Measurements from ENCODE around the gene MEFV. TPM values are rescaled to one million over a fixed set of nuclear protein-coding genes. Genes with fewer than 3 reads are reported as not detected.

Gene MEFV
- total RNA-seq, 4 donors from 2014 or later: 0.32 to 1.2 (median 0.76) TPM

DNA sequence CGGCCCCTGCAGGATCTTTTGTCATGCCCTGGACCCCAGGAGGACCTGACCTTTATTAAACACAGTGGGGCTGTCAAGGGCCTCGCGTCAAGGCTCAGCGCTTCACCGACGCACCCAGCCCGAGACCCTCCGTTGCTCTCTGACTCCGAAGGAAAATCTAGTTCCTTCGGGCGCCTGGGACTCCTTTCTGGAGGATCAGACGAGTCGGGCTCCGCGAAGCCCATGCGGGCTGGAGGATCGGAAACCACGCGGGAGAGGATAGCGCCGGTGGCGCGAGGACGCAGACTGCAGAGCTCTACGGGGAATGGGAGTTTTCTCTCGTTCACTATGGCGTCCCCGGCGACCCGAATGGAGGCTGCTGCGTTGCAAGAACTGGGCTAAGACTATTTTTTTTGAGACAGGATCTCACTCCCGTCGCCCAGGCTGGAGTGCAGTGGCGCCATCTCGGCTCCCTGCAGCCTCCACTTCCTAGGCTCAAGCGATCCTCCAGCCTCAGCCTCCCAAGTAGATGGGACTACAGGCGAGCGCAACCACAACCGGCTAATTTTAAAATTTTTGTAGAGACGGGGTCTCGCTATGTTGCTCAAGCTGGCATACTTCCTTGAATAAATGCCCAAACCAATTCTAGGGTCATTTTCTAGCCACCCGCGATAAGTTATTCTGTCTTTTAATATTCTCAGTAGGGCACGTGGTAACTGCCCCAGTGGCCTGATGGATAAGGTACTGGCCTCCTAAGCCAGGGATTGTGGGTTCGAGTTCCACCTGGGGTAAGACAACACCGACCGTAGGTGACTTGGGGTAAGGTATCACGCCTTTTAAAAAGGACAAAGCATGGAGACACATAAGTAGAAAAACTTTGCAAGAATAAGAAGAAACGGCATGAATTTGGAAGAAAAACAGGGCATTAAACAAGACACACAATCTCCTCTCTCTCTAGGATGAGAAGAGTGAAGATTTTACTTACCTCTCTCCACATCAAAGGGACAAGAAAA is 62.9 kb downstream of the MEFV start:
- no peak for ATAC-seq
- Histone ChIP-seq H3K4me3 (no peak overlapping the region), H3K36me3 (no peaks in the 10 kb centered on the region), H3K27me3 (peaks cover 78 to 86% (median 85%) of the 10 kb centered on the region in 3 donors), H3K9me3 (peaks cover 0 to 3% (median 0%) of the 10 kb centered on the region in 3 donors), H3K27ac (no peak overlapping the region), H3K4me1 (peaks cover 4% of the 10 kb centered on the region in 2 donors)
- in situ Hi-C loops (cut with MboI; ENCODE audit: low sequenced_read_pairs in 4 of 4): no loop called here
- intact Hi-C loops (cut with DNase I; ENCODE audit: low total_unique reads): no loop called here
- DNase-seq: no peak
- TF ChIP-seq POLR2A (IDR thresholded peaks at IDR 0.05): no peak
- no peak for TF ChIP-seq CTCF (IDR thresholded peaks at IDR 0.05 in 4 of 5, conservative IDR thresholded peaks at IDR 0.05 in 1 of 5)

- in situ Hi-C loops (cut with MboI; ENCODE audit: low sequenced_read_pairs in 4 of 4): no loop called here
- H3K9me3 ChIP-seq: peaks cover 0 to 3% (median 0%) of the 10 kb centered on the region in 3 donors
- H3K4me1 ChIP-seq: peaks cover 4% of the 10 kb centered on the region in 2 donors
- H3K4me3 ChIP-seq: no peak overlapping the region
- peaks cover 87 to 93% (median 93%) of the 10 kb centered on the region in 3 donors for H3K27me3 ChIP-seq
- no peak for DNase-seq
- TF ChIP-seq CTCF (IDR thresholded peaks at IDR 0.05 in 4 of 5, conservative IDR thresholded peaks at IDR 0.05 in 1 of 5) (no peak), POLR2A (IDR thresholded peaks at IDR 0.05) (no peak)
- H3K27ac ChIP-seq: no peak overlapping the region
- intact Hi-C loops (cut with DNase I; ENCODE audit: low total_unique reads): no loop called here
- H3K36me3 ChIP-seq: no peaks in the 10 kb centered on the region
- no peak for ATAC-seq
These were observed 63.9 kb downstream of the MEFV start for GRCh38 chr16:3192476-3193019.

Other genes starting within 250 kb of the MEFV start
- under 1 TPM in 1 of 4 donors, not detected in 3; 0.40 TPM for gene CLDN9, start 243.7 kb downstream of the MEFV start, total RNA-seq
- gene CLDN6, start 238.4 kb downstream of the MEFV start, total RNA-seq: under 1 TPM in 1 of 4 donors, not detected in 3; 0.55 TPM
- 100 to 1,000 TPM in 2 of 4 donors, 10 to 100 TPM in 2; 34.0 to 161 (median 85.5) TPM for gene TNFRSF12A, start 236.3 kb downstream of the MEFV start, total RNA-seq
- gene HCFC1R1, start 232.7 kb downstream of the MEFV start, total RNA-seq: 100 to 1,000 TPM in 1 of 4 donors, 10 to 100 TPM in 3; 41.8 to 124 (median 66.9) TPM
- 10 to 100 TPM; 15.0 to 31.1 (median 21.5) TPM for gene THOC6, start 232.6 kb downstream of the MEFV start, total RNA-seq
- gene BICDL2, start 219.7 kb downstream of the MEFV start, total RNA-seq: under 1 TPM in 1 of 4 donors, not detected in 3; 0.32 TPM
- under 1 TPM in 3 of 4 donors, not detected in 1; 0.15 to 0.75 (median 0.58) TPM for gene MMP25, start 210.1 kb downstream of the MEFV start, total RNA-seq
- gene IL32, start 191.0 kb downstream of the MEFV start, total RNA-seq: 10 to 100 TPM; 45.4 to 79.0 (median 54.6) TPM
- gene ZSCAN10, start 157.3 kb downstream of the MEFV start, total RNA-seq: not detected
- 10 to 100 TPM in 1 of 4 donors, 1 to 10 TPM in 3; 4.8 to 10.8 (median 6.1) TPM for gene ZNF205, start 144.0 kb downstream of the MEFV start, total RNA-seq
- gene ZNF213, start 121.6 kb downstream of the MEFV start, total RNA-seq: 10 to 100 TPM in 3 of 4 donors, 1 to 10 TPM in 1; 8.9 to 18.6 (median 14.5) TPM
- not detected for gene OR1F1, start 68.4 kb downstream of the MEFV start, total RNA-seq
- 1 to 10 TPM in 3 of 4 donors, under 1 TPM in 1; 0.49 to 3.2 (median 2.2) TPM for gene ZNF200, start 21.5 kb downstream of the MEFV start, total RNA-seq
- 10 to 100 TPM; 13.5 to 18.5 (median 15.5) TPM for gene ZNF263, start 26.9 kb upstream of the MEFV start, total RNA-seq
- gene TIGD7, start 48.8 kb upstream of the MEFV start, total RNA-seq: 1 to 10 TPM; 2.5 to 8.1 (median 4.4) TPM
- gene ZNF75A, start 48.9 kb upstream of the MEFV start, total RNA-seq: 10 to 100 TPM in 3 of 4 donors, 1 to 10 TPM in 1; 5.5 to 13.2 (median 12.5) TPM
- not detected for gene OR2C1, start 99.3 kb upstream of the MEFV start, total RNA-seq
- gene ZSCAN32, start 144.4 kb upstream of the MEFV start, total RNA-seq: 1 to 10 TPM; 4.0 to 6.5 (median 4.7) TPM
- 10 to 100 TPM in 2 of 4 donors, 1 to 10 TPM in 2; 6.7 to 15.6 (median 9.6) TPM for gene ZNF174, start 144.6 kb upstream of the MEFV start, total RNA-seq
- gene ZNF597, start 186.9 kb upstream of the MEFV start, total RNA-seq: 1 to 10 TPM in 1 of 4 donors, under 1 TPM in 3; 0.81 to 1.3 (median 0.96) TPM
- gene NAA60, start 187.0 kb upstream of the MEFV start, total RNA-seq: 10 to 100 TPM; 14.2 to 16.7 (median 15.4) TPM
- not detected for gene C16orf90, start 238.9 kb upstream of the MEFV start, total RNA-seq
- gene CLUAP1, start 244.4 kb upstream of the MEFV start, total RNA-seq: 10 to 100 TPM in 3 of 4 donors, 1 to 10 TPM in 1; 8.2 to 24.3 (median 14.5) TPM